H9 (cell line): ENCODE results near the gene CLTCL1. TPM values are rescaled to one million over a fixed set of nuclear protein-coding genes. Genes with fewer than 3 reads are reported as not detected.

Experiments used
- DNase-seq: peaks from one replicate; pipeline ENCODE4 v3.0.0-alpha.2; 2017
- H2AFZ ChIP-seq: one replicate; pipeline ENCODE4 v1.6.1; 2013; ENCODE audit warnings: mild to moderate bottlenecking, low read length, control low read depth, moderate library complexity
- H2AK5ac ChIP-seq: 2 replicates; pipeline ENCODE4 v1.6.1; 2013; ENCODE audit warnings: low read length, control low read depth, mixed read lengths; ENCODE audit not compliant: insufficient read length
- H2BK120ac ChIP-seq: one replicate; pipeline ENCODE4 v1.6.1; 2013; ENCODE audit warnings: low read depth, mild to moderate bottlenecking, low read length, control low read depth, inconsistent platforms; ENCODE audit not compliant: poor library complexity, severe bottlenecking
- H2BK12ac ChIP-seq: 2 replicates; pipeline ENCODE4 v1.6.1; 2013; ENCODE audit warnings: low read length, control low read depth, mixed read lengths, low read depth; ENCODE audit not compliant: insufficient read length
- H2BK15ac ChIP-seq: 2 replicates; pipeline ENCODE4 v1.6.1; 2013; ENCODE audit warnings: low read depth, low read length, control low read depth
- H2BK20ac ChIP-seq: one replicate; pipeline ENCODE4 v1.6.1; 2013; ENCODE audit warnings: low read depth, mild to moderate bottlenecking, low read length, control low read depth, inconsistent platforms; ENCODE audit not compliant: poor library complexity, severe bottlenecking
- H2BK5ac ChIP-seq: 2 replicates; pipeline ENCODE4 v1.6.1; 2013; ENCODE audit warnings: low read length, control low read depth, mixed read lengths; ENCODE audit not compliant: insufficient read length
- H3K14ac ChIP-seq: 2 replicates; pipeline ENCODE4 v1.6.1; 2013; ENCODE audit warnings: low read length, control low read depth; ENCODE audit not compliant: insufficient read depth
- H3K18ac ChIP-seq: 2 replicates; pipeline ENCODE4 v1.6.1; 2013; ENCODE audit warnings: low read depth, mild to moderate bottlenecking, mixed read lengths, low read length, control low read depth; ENCODE audit not compliant: insufficient read length
- H3K23ac ChIP-seq: 2 replicates; pipeline ENCODE4 v1.6.1; 2013; ENCODE audit warnings: low read length, control low read depth, mixed read lengths, low read depth; ENCODE audit not compliant: insufficient read length
- H3K23me2 ChIP-seq: 2 replicates; pipeline ENCODE4 v1.6.1; 2013; ENCODE audit warnings: low read depth, mild to moderate bottlenecking, mixed read lengths, low read length, control low read depth; ENCODE audit not compliant: insufficient read length, poor library complexity, severe bottlenecking
- H3K27ac ChIP-seq: 2 replicates; pipeline ENCODE4 v1.5.1; 2013; ENCODE audit warnings: low read length, control low read depth, mixed read lengths, low read depth; ENCODE audit not compliant: insufficient read length
- H3K27me3 ChIP-seq: 2 replicates; pipeline ENCODE4 v1.6.1; 2013; ENCODE audit warnings: low read length, control low read depth, inconsistent platforms; ENCODE audit not compliant: insufficient read depth
- H3K4ac ChIP-seq: 2 replicates; pipeline ENCODE4 v1.6.1; 2013; ENCODE audit warnings: low read depth, mild to moderate bottlenecking, control low read depth, inconsistent platforms, low read length, moderate library complexity
- H3K4me1 ChIP-seq: 2 replicates; pipeline ENCODE4 v1.6.1; 2013; ENCODE audit warnings: low read length, control low read depth, inconsistent platforms; ENCODE audit not compliant: insufficient read depth
- H3K4me2 ChIP-seq: 2 replicates; pipeline ENCODE4 v1.6.1; 2013; ENCODE audit warnings: low read length, control low read depth, mixed read lengths; ENCODE audit not compliant: insufficient read length, insufficient read depth
- H3K56ac ChIP-seq: 2 replicates; pipeline ENCODE4 v1.6.1; 2013; ENCODE audit warnings: low read depth, mild to moderate bottlenecking, mixed read lengths, low read length, control low read depth; ENCODE audit not compliant: insufficient read length
- H3K79me1 ChIP-seq: 2 replicates; pipeline ENCODE4 v1.6.1; 2013; ENCODE audit warnings: low read depth, mild to moderate bottlenecking, moderate library complexity, low read length, control low read depth, inconsistent platforms; ENCODE audit not compliant: insufficient read depth, poor library complexity, severe bottlenecking
- H3K79me2 ChIP-seq: 2 replicates; pipeline ENCODE4 v1.6.1; 2013; ENCODE audit warnings: low read length, control low read depth, inconsistent platforms; ENCODE audit not compliant: insufficient read depth
- H3K9ac ChIP-seq: 2 replicates; pipeline ENCODE4 v1.6.1; 2013; ENCODE audit warnings: low read length, control low read depth, mixed read lengths; ENCODE audit not compliant: insufficient read length; ENCODE audit errors: extremely low read depth
- H3K9me3 ChIP-seq: one replicate; pipeline ENCODE4 v1.6.1; 2013; ENCODE audit warnings: low read depth, low read length, inconsistent platforms; ENCODE audit not compliant: control insufficient read depth
- H3T11ph ChIP-seq: one replicate; pipeline ENCODE4 v1.6.1; 2013; ENCODE audit warnings: mild to moderate bottlenecking, low read length, control low read depth, inconsistent platforms
- H4K20me1 ChIP-seq: one replicate; pipeline ENCODE4 v1.6.1; 2013; ENCODE audit not compliant: control insufficient read depth, insufficient read length, insufficient read depth
- H4K5ac ChIP-seq: 2 replicates; pipeline ENCODE4 v1.6.1; 2013; ENCODE audit warnings: low read depth, mild to moderate bottlenecking, mixed read lengths, low read length, control low read depth; ENCODE audit not compliant: insufficient read length
- H4K8ac ChIP-seq: replicated peaks from 2 replicates; pipeline ENCODE4 v1.6.1; 2013; ENCODE audit warnings: low read length, control low read depth, mixed read lengths, low read depth; ENCODE audit not compliant: insufficient read length
- H4K91ac ChIP-seq: 2 replicates; pipeline ENCODE4 v1.6.1; 2013; ENCODE audit warnings: low read depth, mild to moderate bottlenecking, moderate library complexity, mixed read lengths, low read length, control low read depth; ENCODE audit not compliant: insufficient read length
- H3K27ac Mint-ChIP-seq, 3 experiments: 2 replicates in 2 of 3; 3 replicates in 1 of 3; pipeline ENCODE4 v1.8.0; 2020 to 2021; ENCODE audit warnings: mixed read lengths in 3 of 3, mild to moderate bottlenecking in 1 of 3, moderate library complexity in 1 of 3
- H3K27me3 Mint-ChIP-seq: 2 replicates; pipeline ENCODE4 v1.8.0; 2021; ENCODE audit warnings: low read depth, mild to moderate bottlenecking, moderate library complexity, mixed read lengths
- H3K36me3 Mint-ChIP-seq, 3 experiments: 2 replicates in 2 of 3; 3 replicates in 1 of 3; pipeline ENCODE4 v1.8.0; 2020 to 2021; ENCODE audit warnings: low read depth in 3 of 3, mixed read lengths in 3 of 3; ENCODE audit not compliant: insufficient read depth in 1 of 3
- H3K4me1 Mint-ChIP-seq, 2 experiments: 2 replicates each; pipeline ENCODE4 v1.8.0; 2020; ENCODE audit warnings: mixed read lengths in 2 of 2
- H3K4me3 Mint-ChIP-seq, 2 experiments: 2 replicates in 1 of 2; 3 replicates in 1 of 2; pipeline ENCODE4 v1.8.0; 2020 to 2021; ENCODE audit warnings: mild to moderate bottlenecking in 2 of 2, mixed read lengths in 2 of 2, moderate library complexity in 1 of 2
- H3K9me3 Mint-ChIP-seq, 2 experiments: 2 replicates in 1 of 2; 3 replicates in 1 of 2; pipeline ENCODE4 v1.8.0; 2020; ENCODE audit warnings: mild to moderate bottlenecking in 2 of 2, mixed read lengths in 2 of 2, moderate library complexity in 1 of 2
- CTCF ChIP-seq: fragments of 200-600 bp; sonication (generic); conservative IDR thresholded peaks from 3 replicates; pipeline ENCODE4 v1.8.0; 2021; ENCODE audit warnings: antibody characterized with exemption, mild to moderate bottlenecking
- WGBS: extraction: QIAGEN DNeasy Blood & Tissue Kit; methylation state at CpG from one replicate; pipeline ENCODE4 v1.1.7; 2013; ENCODE audit warnings: missing lambda C conversion rate, low lambda C conversion rate, mixed read lengths; ENCODE audit not compliant: insufficient read length; ENCODE audit errors: extremely low coverage; 5-methylcytosine and 5-hydroxymethylcytosine counted together
- total RNA-seq: library from RNA; stranded (reverse); gene quantifications from 2 replicates; pipeline ENCODE4 v1.2.1, GENCODE V29; 2021

Gene CLTCL1
- total RNA-seq, 1 experiment from 2014 or later: 11.1 TPM

GRCh38 chr22:19133561-19133960, 158.0 kb downstream of the CLTCL1 start:
- H3K36me3 Mint-ChIP-seq: peaks cover 17 to 58% (median 40%) of the 10 kb centered on the region in 3 experiments
- Histone ChIP-seq H4K20me1 (no peaks in the 10 kb centered on the region), H3K79me1 (no peaks in the 10 kb centered on the region), H3K9me3 (no peaks in the 10 kb centered on the region), H3K27me3 (no peaks in the 10 kb centered on the region), H4K5ac (no peak overlapping the region), H3K23me2 (no peaks in the 10 kb centered on the region), H4K8ac (no peak overlapping the region), H3K79me2 (no peaks in the 10 kb centered on the region), H3K4me1 (no peaks in the 10 kb centered on the region), H2AFZ (no peak overlapping the region), H2BK5ac (no peak overlapping the region), H2BK15ac (no peak overlapping the region), H3K4ac (no peak overlapping the region), H3T11ph (no peak overlapping the region), H3K27ac (no peak overlapping the region), H2BK20ac (no peak overlapping the region), H3K23ac (no peak overlapping the region), H2BK12ac (no peak overlapping the region), H2BK120ac (no peak overlapping the region), H3K56ac (no peak overlapping the region), H3K14ac (no peak overlapping the region), H3K9ac (no peak overlapping the region), H4K91ac (no peak overlapping the region), H3K4me2 (no peak overlapping the region), H2AK5ac (no peak overlapping the region), H3K18ac (no peak overlapping the region)
- no peak overlapping the region for H3K27ac Mint-ChIP-seq
- no CpG with 5 or more reads among the region's 13 CpGs for WGBS
- no peak for DNase-seq
- no peaks in the 10 kb centered on the region; the same call in 1 of the 2 replicates for H3K27me3 Mint-ChIP-seq
- H3K4me3 Mint-ChIP-seq: no peak overlapping the region
- H3K4me1 Mint-ChIP-seq: no peaks in the 10 kb centered on the region; a peak in 1 of 4 replicates
- no peak for TF ChIP-seq CTCF
- H3K9me3 Mint-ChIP-seq: no peaks in the 10 kb centered on the region
